ENCODE results near the gene PCNX2. TPM values are rescaled to one million over a fixed set of nuclear protein-coding genes. Genes with fewer than 3 reads are reported as not detected.

Gene PCNX2
- total and polyA plus RNA-seq, 2 experiments from 2014 or later = 42.9 to 88.3 TPM

DNA sequence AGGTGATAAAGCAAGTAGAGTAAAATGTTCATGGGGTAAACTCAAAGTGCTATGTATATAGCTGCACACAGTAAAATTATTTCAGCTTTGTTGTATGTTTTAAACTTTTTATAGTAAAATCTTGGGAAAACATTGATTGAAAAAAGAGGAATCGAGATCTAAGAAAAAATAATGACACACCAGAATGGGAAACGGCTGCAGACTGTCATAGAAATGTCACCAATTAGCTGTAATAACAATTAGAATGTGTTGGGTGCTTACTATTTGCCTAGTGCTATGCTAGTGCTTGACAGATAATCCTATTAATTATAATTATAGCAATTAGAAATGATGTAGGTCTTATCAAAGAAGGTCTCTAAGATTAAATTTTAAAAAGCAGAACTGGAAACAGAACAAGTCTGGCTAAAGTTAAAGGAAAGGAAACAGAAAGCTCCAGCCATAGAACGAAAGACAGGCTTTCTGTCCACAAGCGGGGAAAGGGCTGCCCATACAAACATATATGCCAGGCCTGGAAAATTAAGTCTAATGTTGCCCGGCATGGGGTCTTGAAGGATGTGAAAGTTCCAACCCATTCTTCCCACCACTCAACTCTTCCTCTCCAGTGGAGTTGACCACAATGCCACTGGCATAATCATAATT is 5.0 kb downstream of the PCNX2 start:
- H3K27ac Mint-ChIP-seq = peak overlapping the region; percentile 93
- DNase-seq (ENCODE audit: low spot score) (no peak), ATAC-seq (no peak)
- no peaks in the 10 kb centered on the region; the same call in 2 of the 3 replicates for H3K9me3 Mint-ChIP-seq
- H3K27me3 Mint-ChIP-seq (ENCODE audit: insufficient read depth, low read depth, poor library complexity) = peaks cover 14% of the 10 kb centered on the region
- H3K36me3 Mint-ChIP-seq (ENCODE audit: low read depth) = peaks cover 60% of the 10 kb centered on the region
- peak overlapping the region; percentile 40; the same call in 2 of the 3 replicates for H3K4me3 Mint-ChIP-seq
- Histone ChIP-seq H3K4me3 (peak overlapping the region; percentile 17), H3K79me2 (replicated peaks; ENCODE audit: insufficient read depth) (peaks cover 91% of the 10 kb centered on the region), H3F3A (replicated peaks; ENCODE audit: low read depth) (peaks cover 4% of the 10 kb centered on the region), H3K36me3 (ENCODE audit: insufficient read depth) (peaks cover 17% of the 10 kb centered on the region; the same call in 1 of the 2 replicates), H4K20me1 (replicated peaks; ENCODE audit: insufficient read depth) (no peaks in the 10 kb centered on the region), H3K4me1 (ENCODE audit: insufficient read depth) (peaks cover 62% of the 10 kb centered on the region), H3K4me2 (peak overlapping the region; percentile 58), H2AFZ (no peak overlapping the region), H3K27ac (ENCODE audit: low read depth) (peak overlapping the region; percentile 82), H3K9me2 (ENCODE audit: insufficient read depth) (peaks cover 6% of the 10 kb centered on the region), H3K27me3 (ENCODE audit: insufficient read depth) (no peaks in the 10 kb centered on the region)
- H3K4me1 Mint-ChIP-seq = peaks cover 73% of the 10 kb centered on the region
- TF ChIP-seq EZH2 (IDR thresholded peaks at IDR 0.05; ENCODE audit: low read depth, unreplicated experiment) (no peak), EZH2phosphoT487 (IDR thresholded peaks at IDR 0.05; ENCODE audit: unreplicated experiment) (no peak), ZNF114 (CRISPR knock-in tag; IDR thresholded peaks at IDR 0.05) (no peak), POLR2AphosphoS5 (IDR thresholded peaks at IDR 0.05; ENCODE audit: low read depth) (no peak), STAT1 (IDR thresholded peaks at IDR 0.05; ENCODE audit: unreplicated experiment) (no peak)
- TF ChIP-seq, protein P1, sequence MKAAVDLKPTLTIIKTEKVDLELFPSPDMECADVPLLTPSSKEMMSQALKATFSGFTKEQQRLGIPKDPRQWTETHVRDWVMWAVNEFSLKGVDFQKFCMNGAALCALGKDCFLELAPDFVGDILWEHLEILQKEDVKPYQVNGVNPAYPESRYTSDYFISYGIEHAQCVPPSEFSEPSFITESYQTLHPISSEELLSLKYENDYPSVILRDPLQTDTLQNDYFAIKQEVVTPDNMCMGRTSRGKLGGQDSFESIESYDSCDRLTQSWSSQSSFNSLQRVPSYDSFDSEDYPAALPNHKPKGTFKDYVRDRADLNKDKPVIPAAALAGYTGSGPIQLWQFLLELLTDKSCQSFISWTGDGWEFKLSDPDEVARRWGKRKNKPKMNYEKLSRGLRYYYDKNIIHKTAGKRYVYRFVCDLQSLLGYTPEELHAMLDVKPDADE (IDR thresholded peaks at IDR 0.05) = no peak

DNA sequence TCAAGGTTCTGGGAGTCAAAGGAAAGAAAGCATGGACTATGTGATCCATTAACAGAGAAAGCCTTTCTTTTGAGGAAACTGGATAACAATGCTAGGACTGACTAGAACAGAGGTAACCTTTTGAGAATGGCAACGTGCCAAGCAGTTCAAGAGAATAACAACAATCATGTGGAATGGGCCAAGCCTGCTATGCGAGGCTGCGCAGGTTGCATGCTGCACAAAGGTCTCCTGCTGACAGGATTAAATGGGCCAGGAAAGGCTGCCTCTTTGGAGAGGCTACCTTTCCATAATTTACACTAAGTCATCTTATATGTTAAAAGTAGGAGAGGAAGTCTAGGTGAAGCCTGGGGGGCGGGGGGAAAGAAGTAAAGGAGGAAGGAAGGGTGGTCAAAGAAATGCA is 5.8 kb downstream of the PCNX2 start:
- peaks cover 91% of the 10 kb centered on the region for H3K79me2 ChIP-seq (replicated peaks; ENCODE audit: insufficient read depth)
- peaks cover 17% of the 10 kb centered on the region; the same call in 1 of the 2 replicates for H3K36me3 ChIP-seq (ENCODE audit: insufficient read depth)
- H3K4me3 ChIP-seq = peak overlapping the region; percentile 33
- H3F3A ChIP-seq (replicated peaks; ENCODE audit: low read depth) = peaks cover 4% of the 10 kb centered on the region
- Mint-ChIP-seq H3K4me3 (peak overlapping the region; percentile 40), H3K27ac (peak overlapping the region; percentile 93), H3K4me1 (peaks cover 74% of the 10 kb centered on the region), H3K27me3 (ENCODE audit: insufficient read depth, low read depth, poor library complexity) (peaks cover 14% of the 10 kb centered on the region), H3K36me3 (ENCODE audit: low read depth) (peaks cover 65% of the 10 kb centered on the region), H3K9me3 (no peaks in the 10 kb centered on the region; the same call in 2 of the 3 replicates)
- DNase-seq (ENCODE audit: low spot score) (peak; percentile 87), ATAC-seq (peak; percentile 92)
- H3K27me3 ChIP-seq (ENCODE audit: insufficient read depth) = no peaks in the 10 kb centered on the region
- H3K27ac ChIP-seq (ENCODE audit: low read depth) = peak overlapping the region; percentile 98
- H3K4me1 ChIP-seq (ENCODE audit: insufficient read depth) = peaks cover 62% of the 10 kb centered on the region
- H3K4me2 ChIP-seq = peak overlapping the region; percentile 68
- no peak overlapping the region for H2AFZ ChIP-seq
- peaks cover 6% of the 10 kb centered on the region for H3K9me2 ChIP-seq (ENCODE audit: insufficient read depth)
- H4K20me1 ChIP-seq (replicated peaks; ENCODE audit: insufficient read depth) = no peaks in the 10 kb centered on the region; the same call in 1 of the 2 replicates
- TF ChIP-seq ZNF331 (CRISPR knock-in tag; IDR thresholded peaks at IDR 0.05; ENCODE audit: low read depth) (no peak), CREB1 (CRISPR knock-in tag; IDR thresholded peaks at IDR 0.05; ENCODE audit: low read depth) (peak; percentile 30; the same call in 1 of the 2 replicates), EZH2 (IDR thresholded peaks at IDR 0.05; ENCODE audit: low read depth, unreplicated experiment) (no peak), NANOG (IDR thresholded peaks at IDR 0.05; ENCODE audit: borderline replicate concordance) (peak; percentile 85)
- TF ChIP-seq, protein P2, sequence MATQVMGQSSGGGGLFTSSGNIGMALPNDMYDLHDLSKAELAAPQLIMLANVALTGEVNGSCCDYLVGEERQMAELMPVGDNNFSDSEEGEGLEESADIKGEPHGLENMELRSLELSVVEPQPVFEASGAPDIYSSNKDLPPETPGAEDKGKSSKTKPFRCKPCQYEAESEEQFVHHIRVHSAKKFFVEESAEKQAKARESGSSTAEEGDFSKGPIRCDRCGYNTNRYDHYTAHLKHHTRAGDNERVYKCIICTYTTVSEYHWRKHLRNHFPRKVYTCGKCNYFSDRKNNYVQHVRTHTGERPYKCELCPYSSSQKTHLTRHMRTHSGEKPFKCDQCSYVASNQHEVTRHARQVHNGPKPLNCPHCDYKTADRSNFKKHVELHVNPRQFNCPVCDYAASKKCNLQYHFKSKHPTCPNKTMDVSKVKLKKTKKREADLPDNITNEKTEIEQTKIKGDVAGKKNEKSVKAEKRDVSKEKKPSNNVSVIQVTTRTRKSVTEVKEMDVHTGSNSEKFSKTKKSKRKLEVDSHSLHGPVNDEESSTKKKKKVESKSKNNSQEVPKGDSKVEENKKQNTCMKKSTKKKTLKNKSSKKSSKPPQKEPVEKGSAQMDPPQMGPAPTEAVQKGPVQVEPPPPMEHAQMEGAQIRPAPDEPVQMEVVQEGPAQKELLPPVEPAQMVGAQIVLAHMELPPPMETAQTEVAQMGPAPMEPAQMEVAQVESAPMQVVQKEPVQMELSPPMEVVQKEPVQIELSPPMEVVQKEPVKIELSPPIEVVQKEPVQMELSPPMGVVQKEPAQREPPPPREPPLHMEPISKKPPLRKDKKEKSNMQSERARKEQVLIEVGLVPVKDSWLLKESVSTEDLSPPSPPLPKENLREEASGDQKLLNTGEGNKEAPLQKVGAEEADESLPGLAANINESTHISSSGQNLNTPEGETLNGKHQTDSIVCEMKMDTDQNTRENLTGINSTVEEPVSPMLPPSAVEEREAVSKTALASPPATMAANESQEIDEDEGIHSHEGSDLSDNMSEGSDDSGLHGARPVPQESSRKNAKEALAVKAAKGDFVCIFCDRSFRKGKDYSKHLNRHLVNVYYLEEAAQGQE (IDR thresholded peaks at IDR 0.05; ENCODE audit: unreplicated experiment) = no peak
- TF ChIP-seq, protein P3, sequence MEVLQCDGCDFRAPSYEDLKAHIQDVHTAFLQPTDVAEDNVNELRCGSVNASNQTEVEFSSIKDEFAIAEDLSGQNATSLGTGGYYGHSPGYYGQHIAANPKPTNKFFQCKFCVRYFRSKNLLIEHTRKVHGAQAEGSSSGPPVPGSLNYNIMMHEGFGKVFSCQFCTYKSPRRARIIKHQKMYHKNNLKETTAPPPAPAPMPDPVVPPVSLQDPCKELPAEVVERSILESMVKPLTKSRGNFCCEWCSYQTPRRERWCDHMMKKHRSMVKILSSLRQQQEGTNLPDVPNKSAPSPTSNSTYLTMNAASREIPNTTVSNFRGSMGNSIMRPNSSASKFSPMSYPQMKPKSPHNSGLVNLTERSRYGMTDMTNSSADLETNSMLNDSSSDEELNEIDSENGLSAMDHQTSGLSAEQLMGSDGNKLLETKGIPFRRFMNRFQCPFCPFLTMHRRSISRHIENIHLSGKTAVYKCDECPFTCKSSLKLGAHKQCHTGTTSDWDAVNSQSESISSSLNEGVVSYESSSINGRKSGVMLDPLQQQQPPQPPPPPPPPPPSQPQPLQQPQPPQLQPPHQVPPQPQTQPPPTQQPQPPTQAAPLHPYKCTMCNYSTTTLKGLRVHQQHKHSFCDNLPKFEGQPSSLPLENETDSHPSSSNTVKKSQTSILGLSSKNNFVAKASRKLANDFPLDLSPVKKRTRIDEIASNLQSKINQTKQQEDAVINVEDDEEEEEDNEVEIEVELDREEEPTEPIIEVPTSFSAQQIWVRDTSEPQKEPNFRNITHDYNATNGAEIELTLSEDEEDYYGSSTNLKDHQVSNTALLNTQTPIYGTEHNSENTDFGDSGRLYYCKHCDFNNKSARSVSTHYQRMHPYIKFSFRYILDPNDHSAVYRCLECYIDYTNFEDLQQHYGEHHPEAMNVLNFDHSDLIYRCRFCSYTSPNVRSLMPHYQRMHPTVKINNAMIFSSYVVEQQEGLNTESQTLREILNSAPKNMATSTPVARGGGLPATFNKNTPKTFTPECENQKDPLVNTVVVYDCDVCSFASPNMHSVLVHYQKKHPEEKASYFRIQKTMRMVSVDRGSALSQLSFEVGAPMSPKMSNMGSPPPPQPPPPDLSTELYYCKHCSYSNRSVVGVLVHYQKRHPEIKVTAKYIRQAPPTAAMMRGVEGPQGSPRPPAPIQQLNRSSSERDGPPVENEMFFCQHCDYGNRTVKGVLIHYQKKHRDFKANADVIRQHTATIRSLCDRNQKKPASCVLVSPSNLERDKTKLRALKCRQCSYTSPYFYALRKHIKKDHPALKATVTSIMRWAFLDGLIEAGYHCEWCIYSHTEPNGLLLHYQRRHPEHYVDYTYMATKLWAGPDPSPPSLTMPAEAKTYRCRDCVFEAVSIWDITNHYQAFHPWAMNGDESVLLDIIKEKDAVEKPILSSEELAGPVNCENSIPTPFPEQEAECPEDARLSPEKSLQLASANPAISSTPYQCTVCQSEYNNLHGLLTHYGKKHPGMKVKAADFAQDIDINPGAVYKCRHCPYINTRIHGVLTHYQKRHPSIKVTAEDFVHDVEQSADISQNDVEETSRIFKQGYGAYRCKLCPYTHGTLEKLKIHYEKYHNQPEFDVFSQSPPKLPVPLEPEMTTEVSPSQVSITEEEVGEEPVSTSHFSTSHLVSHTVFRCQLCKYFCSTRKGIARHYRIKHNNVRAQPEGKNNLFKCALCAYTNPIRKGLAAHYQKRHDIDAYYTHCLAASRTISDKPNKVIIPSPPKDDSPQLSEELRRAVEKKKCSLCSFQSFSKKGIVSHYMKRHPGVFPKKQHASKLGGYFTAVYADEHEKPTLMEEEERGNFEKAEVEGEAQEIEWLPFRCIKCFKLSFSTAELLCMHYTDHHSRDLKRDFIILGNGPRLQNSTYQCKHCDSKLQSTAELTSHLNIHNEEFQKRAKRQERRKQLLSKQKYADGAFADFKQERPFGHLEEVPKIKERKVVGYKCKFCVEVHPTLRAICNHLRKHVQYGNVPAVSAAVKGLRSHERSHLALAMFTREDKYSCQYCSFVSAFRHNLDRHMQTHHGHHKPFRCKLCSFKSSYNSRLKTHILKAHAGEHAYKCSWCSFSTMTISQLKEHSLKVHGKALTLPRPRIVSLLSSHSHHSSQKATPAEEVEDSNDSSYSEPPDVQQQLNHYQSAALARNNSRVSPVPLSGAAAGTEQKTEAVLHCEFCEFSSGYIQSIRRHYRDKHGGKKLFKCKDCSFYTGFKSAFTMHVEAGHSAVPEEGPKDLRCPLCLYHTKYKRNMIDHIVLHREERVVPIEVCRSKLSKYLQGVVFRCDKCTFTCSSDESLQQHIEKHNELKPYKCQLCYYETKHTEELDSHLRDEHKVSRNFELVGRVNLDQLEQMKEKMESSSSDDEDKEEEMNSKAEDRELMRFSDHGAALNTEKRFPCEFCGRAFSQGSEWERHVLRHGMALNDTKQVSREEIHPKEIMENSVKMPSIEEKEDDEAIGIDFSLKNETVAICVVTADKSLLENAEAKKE (CRISPR knock-in tag; IDR thresholded peaks at IDR 0.05) = peak; percentile 92
